ENCODE measurements around the gene OR10T2.
"Not testable (repeated sequence)": the region's sequence is repeated elsewhere in the genome, so short reads cannot be mapped to it uniquely, and the experiment has no call there.

The OR10T2 gene

DNA sequence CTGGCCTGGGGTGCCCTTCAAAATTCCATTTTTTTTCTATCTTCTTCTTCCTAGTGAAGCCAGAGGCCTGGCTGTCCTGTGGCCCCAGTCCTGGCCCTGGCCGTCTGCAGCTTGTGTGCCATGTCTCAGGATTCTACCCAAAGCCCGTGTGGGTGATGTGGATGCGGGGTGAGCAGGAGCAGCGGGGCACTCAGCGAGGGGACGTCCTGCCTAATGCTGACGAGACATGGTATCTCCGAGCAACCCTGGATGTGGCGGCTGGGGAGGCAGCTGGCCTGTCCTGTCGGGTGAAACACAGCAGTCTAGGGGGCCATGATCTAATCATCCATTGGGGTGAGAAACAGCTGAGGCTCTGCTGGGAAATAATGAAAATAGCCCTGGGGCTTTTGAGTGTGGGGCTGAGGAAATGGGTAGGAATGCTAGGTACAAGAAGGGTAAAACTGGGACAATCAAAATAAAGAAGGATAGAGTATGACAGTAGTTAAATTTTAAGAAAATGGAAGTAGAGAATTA is 43.4 kb downstream of the OR10T2 start:
- no peak for DNase-seq (ENCODE audit: low spot score)

DNA sequence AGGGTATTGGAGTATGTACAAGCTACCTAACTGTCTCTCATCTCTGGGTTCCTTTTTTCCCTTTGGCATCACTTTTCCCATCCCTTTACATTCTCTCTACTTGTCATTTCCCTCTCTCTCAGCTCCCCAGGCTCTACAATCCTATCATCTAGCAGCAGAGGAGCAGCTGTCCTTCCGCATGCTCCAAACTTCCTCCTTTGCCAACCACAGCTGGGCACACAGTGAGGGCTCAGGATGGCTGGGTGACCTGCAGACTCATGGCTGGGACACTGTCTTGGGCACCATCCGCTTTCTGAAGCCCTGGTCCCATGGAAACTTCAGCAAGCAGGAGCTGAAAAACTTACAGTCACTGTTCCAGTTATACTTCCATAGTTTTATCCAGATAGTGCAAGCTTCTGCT is 45.0 kb downstream of the OR10T2 start:
- no peak for DNase-seq (ENCODE audit: low spot score)

- no peak for DNase-seq (ENCODE audit: low spot score)
Observed at GRCh38 chr1:158353303-158354075, 45.8 kb downstream of the OR10T2 start, which contains the start of gene CD1E. Gene CD1E, plus strand, starts transcription at chr1:158353894. Its CDS starts 95 bp downstream, at chr1:158353989.

- not testable (repeated sequence) for DNase-seq (ENCODE audit: low spot score)
Observed at GRCh38 chr1:158348946-158349345, 50.3 kb downstream of the OR10T2 start.

All from hematopoietic multipotent progenitor cell treated with erythropoietin and hydrocortisone succinate and interleukin-3 and kit ligand, for 17 days (in vitro differentiated cells).